Neural progenitor cell (in vitro differentiated cells): ENCODE measurements around the gene LTB. TPM values are rescaled to one million over a fixed set of nuclear protein-coding genes. Genes with fewer than 3 reads are reported as not detected.

Experiments used
- DNase-seq: peaks from one replicate; pipeline ENCODE4 v3.0.0-alpha.2; 2016; ENCODE audit warnings: low spot score
- H2AFZ ChIP-seq: fragments of 200-600 bp; sonication (generic); replicated peaks from 2 replicates; pipeline ENCODE4 v1.6.1; 2016; ENCODE audit warnings: antibody characterized with exemption
- H3F3A ChIP-seq: fragments of 200-600 bp; sonication (generic); 2 replicates; pipeline ENCODE4 v1.6.1; 2016; ENCODE audit warnings: antibody characterized with exemption, low read depth
- H3K27ac ChIP-seq: fragments of 200-600 bp; sonication (generic); 2 replicates; pipeline ENCODE4 v1.5.1; 2016; ENCODE audit warnings: mild to moderate bottlenecking
- H3K27me3 ChIP-seq: fragments of 200-600 bp; sonication (generic); 2 replicates; pipeline ENCODE4 v1.6.1; 2016; ENCODE audit warnings: mild to moderate bottlenecking, moderate library complexity
- H3K36me3 ChIP-seq: fragments of 200-600 bp; sonication (generic); 2 replicates; pipeline ENCODE4 v1.5.1; 2016
- H3K4me1 ChIP-seq: fragments of 200-600 bp; sonication (generic); 2 replicates; pipeline ENCODE4 v1.6.1; 2016; ENCODE audit warnings: mixed run types
- H3K4me2 ChIP-seq: fragments of 200-600 bp; sonication (generic); 2 replicates; pipeline ENCODE4 v1.6.1; 2016
- H3K4me3 ChIP-seq: fragments of 200-600 bp; sonication (generic); 2 replicates; pipeline ENCODE4 v1.5.1; 2016
- H3K79me2 ChIP-seq: fragments of 200-600 bp; sonication (generic); 2 replicates; pipeline ENCODE4 v1.6.1; 2016; ENCODE audit warnings: low read depth
- H3K9ac ChIP-seq: fragments of 200-600 bp; sonication (generic); 2 replicates; pipeline ENCODE4 v1.6.1; 2016
- H3K9me3 ChIP-seq: fragments of 200-600 bp; sonication (generic); 2 replicates; pipeline ENCODE4 v1.5.1; 2016; ENCODE audit warnings: low read depth
- H4K20me1 ChIP-seq: fragments of 200-600 bp; sonication (generic); 2 replicates; pipeline ENCODE4 v1.6.1; 2016; ENCODE audit warnings: low read depth
- H3K27ac Mint-ChIP-seq: 3 replicates; pipeline ENCODE4 v1.8.0; 2021; ENCODE audit warnings: mixed read lengths
- H3K27me3 Mint-ChIP-seq: 2 replicates; pipeline ENCODE4 v1.8.0; 2022; ENCODE audit warnings: low read depth, mild to moderate bottlenecking, inconsistent platforms, moderate library complexity, mixed read lengths; ENCODE audit not compliant: insufficient read depth
- H3K36me3 Mint-ChIP-seq: 3 replicates; pipeline ENCODE4 v1.8.0; 2021; ENCODE audit warnings: mixed read lengths
- H3K4me1 Mint-ChIP-seq: 3 replicates; pipeline ENCODE4 v1.8.0; 2021; ENCODE audit warnings: mixed read lengths
- H3K4me3 Mint-ChIP-seq: 3 replicates; pipeline ENCODE4 v1.8.0; 2021; ENCODE audit warnings: mild to moderate bottlenecking, moderate library complexity, mixed read lengths
- H3K9me3 Mint-ChIP-seq: 3 replicates; pipeline ENCODE4 v1.8.0; 2020; ENCODE audit warnings: mixed read lengths
- CTCF ChIP-seq: fragments of 200-600 bp; sonication (generic); IDR thresholded peaks from 2 replicates; pipeline ENCODE4 v1.5.1; 2017; ENCODE audit warnings: antibody characterized with exemption, mild to moderate bottlenecking
- EZH2 ChIP-seq: fragments of 200-600 bp; sonication (generic); IDR thresholded peaks from 2 replicates; pipeline ENCODE4 v1.6.1; 2017; ENCODE audit warnings: antibody characterized with exemption, mild to moderate bottlenecking, moderate library complexity
- EZH2phosphoT487 ChIP-seq: fragments of 200-600 bp; sonication (generic); IDR thresholded peaks from 2 replicates; pipeline ENCODE4 v1.6.1; 2017; ENCODE audit warnings: antibody characterized with exemption
- total RNA-seq: library from RNA; depleted of rRNA; stranded (reverse); fragments of >200 nt; gene quantifications from 2 replicates; pipeline ENCODE4 v1.2.3, GENCODE V29; 2015; ENCODE audit warnings: low replicate concordance

The LTB gene
- total RNA-seq, 1 donor from 2014 or later: not detected

GRCh38 chr6:31543639-31544038 is 38.6 kb downstream of the LTB start:
- no peaks in the 10 kb centered on the region for H3K9me3 ChIP-seq
- peaks cover 6% of the 10 kb centered on the region for H3K27me3 Mint-ChIP-seq
- H3F3A ChIP-seq: peaks cover 61% of the 10 kb centered on the region
- peaks cover 24% of the 10 kb centered on the region for H3K36me3 Mint-ChIP-seq
- H3K27me3 ChIP-seq: no peaks in the 10 kb centered on the region
- H4K20me1 ChIP-seq: peaks cover 28% of the 10 kb centered on the region
- TF ChIP-seq CTCF (no peak), EZH2 (no peak), EZH2phosphoT487 (no peak)
- H3K4me2 ChIP-seq: no peak overlapping the region
- no peak overlapping the region for H3K27ac ChIP-seq
- H3K4me3 Mint-ChIP-seq: peak overlapping the region; percentile 100
- H3K27ac Mint-ChIP-seq: no peak overlapping the region
- no peak overlapping the region for H3K9ac ChIP-seq
- H3K4me1 Mint-ChIP-seq: peaks cover 58% of the 10 kb centered on the region
- peaks cover 32% of the 10 kb centered on the region for H3K4me1 ChIP-seq
- DNase-seq: no peak
- peaks cover 61% of the 10 kb centered on the region for H3K79me2 ChIP-seq
- no peaks in the 10 kb centered on the region for H3K9me3 Mint-ChIP-seq
- H2AFZ ChIP-seq: no peak overlapping the region
- no peak overlapping the region for H3K4me3 ChIP-seq
- H3K36me3 ChIP-seq: peaks cover 14% of the 10 kb centered on the region

- Mint-ChIP-seq H3K4me1 (peaks cover 55% of the 10 kb centered on the region), H3K27ac (peak within 1 kb of the TSS; percentile 100), H3K9me3 (no peaks in the 10 kb centered on the region), H3K27me3 (peaks cover 6% of the 10 kb centered on the region), H3K4me3 (peak within 1 kb of the TSS; percentile 100), H3K36me3 (peaks cover 33% of the 10 kb centered on the region)
- Histone ChIP-seq H3K4me2 (peak within 1 kb of the TSS; percentile 89), H3K79me2 (peaks cover 66% of the 10 kb centered on the region), H3F3A (peaks cover 57% of the 10 kb centered on the region), H3K27ac (peak within 1 kb of the TSS; percentile 100), H3K27me3 (no peaks in the 10 kb centered on the region), H3K9me3 (no peaks in the 10 kb centered on the region), H3K9ac (peak within 1 kb of the TSS; percentile 99), H4K20me1 (peaks cover 45% of the 10 kb centered on the region), H3K36me3 (peaks cover 22% of the 10 kb centered on the region), H3K4me1 (peaks cover 22% of the 10 kb centered on the region), H2AFZ (peak within 1 kb of the TSS; percentile 89), H3K4me3 (peak within 1 kb of the TSS; percentile 96)
- peak; percentile 98 for DNase-seq
- TF ChIP-seq CTCF: no peak
- no peak for TF ChIP-seq EZH2
- TF ChIP-seq EZH2phosphoT487: no peak
These were observed 40.3 kb downstream of the LTB start, which contains the start of gene DDX39B for GRCh38 chr6:31541658-31542521. Gene DDX39B (minus strand): TSS chr6:31542003. CDS start chr6:31540532, 1,471 bp downstream.

GRCh38 chr6:31541059-31541657 is 41.1 kb downstream of the LTB start:
- Mint-ChIP-seq H3K4me3 (peak overlapping the region; percentile 100), H3K27me3 (peaks cover 6% of the 10 kb centered on the region), H3K9me3 (no peaks in the 10 kb centered on the region), H3K4me1 (peaks cover 49% of the 10 kb centered on the region), H3K27ac (peak overlapping the region; percentile 100), H3K36me3 (peaks cover 39% of the 10 kb centered on the region)
- Histone ChIP-seq H3K4me3 (peak overlapping the region; percentile 96), H3F3A (peaks cover 56% of the 10 kb centered on the region), H3K36me3 (peaks cover 28% of the 10 kb centered on the region), H3K4me2 (peak overlapping the region; percentile 89), H3K4me1 (peaks cover 21% of the 10 kb centered on the region), H2AFZ (peak overlapping the region; percentile 30), H3K27me3 (no peaks in the 10 kb centered on the region), H3K9ac (peak overlapping the region; percentile 99), H3K9me3 (no peaks in the 10 kb centered on the region), H3K79me2 (peaks cover 73% of the 10 kb centered on the region), H4K20me1 (peaks cover 52% of the 10 kb centered on the region), H3K27ac (peak overlapping the region; percentile 100)
- TF ChIP-seq CTCF (no peak), EZH2 (no peak), EZH2phosphoT487 (no peak)
- DNase-seq: peak; percentile 53
